Superior temporal gyrus (tissue), 1 donor: Measurements from ENCODE around the gene CLTCL1.

Experiments
- DNase-seq: peaks from one replicate; pipeline ENCODE4 v3.0.0-alpha.2; 2016; ENCODE audit errors: extremely low spot score

Gene CLTCL1

GRCh38 chr22:19244600-19245352 is 46.7 kb downstream of the CLTCL1 start:
- no peak for DNase-seq

- DNase-seq, result no peak
Observed at GRCh38 chr22:19242699-19243098, 48.8 kb downstream of the CLTCL1 start.

GRCh38 chr22:19241593-19241906 is 50.0 kb downstream of the CLTCL1 start:
- no peak for DNase-seq

GRCh38 chr22:19240813-19241592 is 50.5 kb downstream of the CLTCL1 start:
- DNase-seq, result no peak

- peak; percentile 77 for DNase-seq
Observed at GRCh38 chr22:19239464-19239863, 52.1 kb downstream of the CLTCL1 start.

- DNase-seq, result no peak
Observed at GRCh38 chr22:19238900-19239299, 52.6 kb downstream of the CLTCL1 start.

GRCh38 chr22:19235874-19236273 is 55.6 kb downstream of the CLTCL1 start:
- no peak for DNase-seq

- DNase-seq, result no peak
Observed at GRCh38 chr22:19234126-19234896, 57.2 kb downstream of the CLTCL1 start.

- DNase-seq, result no peak
Observed at GRCh38 chr22:19233189-19233661, 58.3 kb downstream of the CLTCL1 start.

- no peak for DNase-seq
Observed at GRCh38 chr22:19232623-19233022, 58.9 kb downstream of the CLTCL1 start.

- no peak for DNase-seq
Observed at GRCh38 chr22:19231986-19232385, 59.5 kb downstream of the CLTCL1 start.

- no peak for DNase-seq
Observed at GRCh38 chr22:19229600-19229999, 61.9 kb downstream of the CLTCL1 start.

- no peak for DNase-seq
Observed at GRCh38 chr22:19228179-19228578, 63.3 kb downstream of the CLTCL1 start.

GRCh38 chr22:19226428-19226827 is 65.1 kb downstream of the CLTCL1 start:
- no peak for DNase-seq

- no peak for DNase-seq
Observed at GRCh38 chr22:19225560-19225959, 66.0 kb downstream of the CLTCL1 start.

- no peak for DNase-seq
Observed at GRCh38 chr22:19224985-19225384, 66.5 kb downstream of the CLTCL1 start.

GRCh38 chr22:19224557-19224956 is 67.0 kb downstream of the CLTCL1 start:
- DNase-seq, result no peak

- DNase-seq, result no peak
Observed at GRCh38 chr22:19223617-19224016, 67.9 kb downstream of the CLTCL1 start.

- no peak for DNase-seq
Observed at GRCh38 chr22:19223110-19223509, 68.4 kb downstream of the CLTCL1 start.

GRCh38 chr22:19222242-19223005 is 69.1 kb downstream of the CLTCL1 start:
- no peak for DNase-seq

- DNase-seq, result no peak
Observed at GRCh38 chr22:19220867-19221266, 70.7 kb downstream of the CLTCL1 start.
